ENCODE measurements around the gene KCNJ5.

- no peak for TF ChIP-seq POLR2A (IDR thresholded peaks at IDR 0.05)
- TF ChIP-seq CTCF (IDR thresholded peaks at IDR 0.05), result no peak
These were observed 7.1 kb upstream of the KCNJ5 start for GRCh38 chr11:128884054-128884453.
